ENCODE measurements around the gene ENO2.

GRCh38 chr12:6899837-6900519, 14.4 kb upstream of the ENO2 start:
- TF ChIP-seq CTCF (IDR thresholded peaks at IDR 0.05; ENCODE audit: low read length), result no peak
- no peak for TF ChIP-seq EZH2 (IDR thresholded peaks at IDR 0.05; ENCODE audit: borderline replicate concordance, low read length)
